T47D (cell line): ENCODE measurements around the gene BORCS5.
"Not testable (repeated sequence)": the region's sequence is repeated elsewhere in the genome, so short reads cannot be mapped to it uniquely, and the experiment has no call there.

Experiments used
- DNase-seq, 2 experiments: peaks; one replicate each; pipeline versions ENCODE4 v3.0.0 to v3.0.0-alpha.2; 2011 to 2012; ENCODE audit warnings: low read depth in 1 of 2, low spot score in 1 of 2
- JUND ChIP-seq: IDR thresholded peaks from 2 replicates; pipeline ENCODE4 v1.6.1; 2012; ENCODE audit warnings: low read depth
- in situ Hi-C: cut with HindIII; loops from 2 replicates; pipeline ENCODE4 v1.10.0; 2016; ENCODE audit warnings: low sequenced_read_pairs, low pct_unique_long_range_greater_than_20kb

The BORCS5 gene

DNA sequence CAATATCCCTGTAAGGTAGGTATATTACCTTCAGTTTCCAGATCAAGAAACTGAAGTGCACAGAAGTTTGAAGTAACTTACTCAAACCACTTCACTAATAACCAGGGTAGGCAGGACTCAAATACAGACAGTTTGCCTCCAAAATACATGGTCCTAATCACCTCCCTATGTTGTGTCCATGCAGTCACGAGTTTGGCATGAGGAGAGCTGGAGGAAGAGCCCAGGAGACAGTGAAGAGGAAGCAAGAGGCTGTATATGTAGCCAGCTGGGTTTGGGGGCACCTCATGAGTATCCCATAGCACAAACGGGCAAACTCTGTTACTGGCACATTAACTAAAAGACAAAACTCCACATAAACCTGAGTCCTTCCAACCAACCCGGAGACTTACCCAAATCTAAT lies 126.6 kb downstream of the BORCS5 start:
- TF ChIP-seq JUND, result no peak
- no peak for DNase-seq
- in situ Hi-C loops, result no loop called here

DNA sequence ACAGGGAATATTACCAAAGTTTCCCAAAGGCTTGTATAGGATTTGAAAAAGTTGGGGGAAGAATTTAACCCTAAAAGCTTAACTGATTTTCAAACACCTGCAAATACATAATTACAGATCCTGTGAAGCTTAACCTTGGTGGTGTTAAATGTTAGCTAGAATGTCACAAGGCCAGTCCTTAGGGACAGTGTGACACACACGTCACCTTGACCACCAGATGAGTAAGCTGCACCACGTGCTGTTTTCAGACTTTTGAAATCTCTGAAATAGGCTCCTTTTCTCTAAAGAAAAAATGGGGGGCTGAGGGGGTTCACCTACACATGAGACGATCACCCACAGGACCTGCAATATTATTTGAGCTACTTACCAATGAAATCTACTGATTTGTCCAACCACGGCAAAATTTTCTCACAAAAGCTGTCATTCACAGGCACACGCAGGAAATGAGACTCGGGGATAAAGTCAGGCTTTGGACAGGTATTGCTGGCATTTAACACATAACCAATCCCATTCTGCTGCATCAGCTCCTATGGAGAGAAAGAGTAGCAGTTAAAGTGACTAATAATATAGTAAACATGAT lies 129.9 kb downstream of the BORCS5 start:
- TF ChIP-seq JUND, result no peak
- no peak for DNase-seq
- in situ Hi-C loops, result no loop called here

DNA sequence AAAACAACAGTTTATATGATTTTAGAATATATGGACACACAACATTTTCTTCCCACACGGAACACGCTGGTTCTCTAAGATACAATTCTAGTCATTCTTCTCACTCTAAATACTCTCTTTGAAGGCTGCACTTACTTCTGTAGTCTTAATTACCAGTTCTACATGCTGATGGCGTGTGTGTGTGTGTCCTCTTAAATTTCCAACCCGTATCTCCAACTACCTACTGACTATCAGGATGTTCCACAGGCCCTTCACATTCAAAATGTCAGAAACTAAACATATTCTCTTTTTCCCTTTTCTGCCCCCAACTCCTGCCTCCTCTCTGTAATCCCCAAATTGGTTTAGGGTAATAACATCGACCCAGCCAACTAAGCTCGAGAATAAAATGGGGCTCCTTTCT lies 130.6 kb downstream of the BORCS5 start:
- no peak for TF ChIP-seq JUND
- in situ Hi-C loops, result no loop called here
- DNase-seq, result no peak

DNA sequence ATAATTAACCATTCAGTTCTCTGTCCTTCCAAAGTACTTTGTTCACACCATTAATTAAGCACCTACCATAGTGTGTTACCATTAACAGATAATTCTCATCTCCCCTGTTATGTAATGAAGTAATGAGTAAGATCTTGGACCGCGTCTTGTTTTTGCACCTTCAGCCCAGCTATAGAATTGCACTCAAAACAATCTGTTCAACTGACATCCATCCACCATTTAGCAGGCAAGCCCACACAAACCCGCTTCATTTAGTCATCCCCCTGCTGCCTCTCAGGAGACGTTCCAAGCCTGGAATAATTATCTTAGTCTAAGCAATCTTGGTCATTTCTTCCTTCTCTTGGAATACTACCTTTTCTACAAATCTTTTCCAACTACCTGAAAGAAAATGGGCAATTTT lies 131.4 kb downstream of the BORCS5 start:
- in situ Hi-C loops, result no loop called here
- DNase-seq, result no peak
- TF ChIP-seq JUND, result no peak

DNA sequence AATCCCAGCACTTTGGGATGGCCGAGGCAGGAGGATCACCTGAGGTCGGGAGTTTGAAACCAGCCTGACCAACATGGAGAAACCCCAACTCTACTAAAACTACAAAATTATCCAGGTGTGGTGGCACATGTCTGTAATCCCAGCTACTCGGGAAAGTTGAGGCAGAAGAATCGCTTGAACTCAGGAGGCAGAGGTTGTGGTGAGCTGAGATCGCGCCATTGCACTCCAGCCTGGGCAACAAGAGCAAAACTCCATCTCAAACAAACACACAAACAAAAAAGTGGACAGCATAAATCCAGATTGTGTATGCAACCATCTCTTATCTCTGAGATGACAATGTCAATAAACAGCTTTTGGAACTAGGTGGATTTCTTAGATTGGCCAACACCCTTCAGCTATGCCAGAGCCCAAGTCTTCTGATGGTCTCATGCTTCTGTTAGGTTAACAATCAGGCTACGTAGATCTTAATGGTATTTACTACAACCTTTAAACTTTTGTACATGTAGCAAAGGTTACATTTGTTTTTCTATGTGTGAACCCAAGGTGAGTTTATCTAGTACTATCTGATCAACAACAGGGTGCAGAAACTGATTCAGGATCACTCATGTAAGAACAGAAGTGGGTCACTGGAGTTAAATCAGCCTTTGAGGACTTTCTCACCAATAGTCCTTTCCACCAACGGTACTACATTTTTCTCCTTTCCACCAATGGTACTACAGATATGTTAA lies 132.1 kb downstream of the BORCS5 start:
- in situ Hi-C loops, result no loop called here

DNA sequence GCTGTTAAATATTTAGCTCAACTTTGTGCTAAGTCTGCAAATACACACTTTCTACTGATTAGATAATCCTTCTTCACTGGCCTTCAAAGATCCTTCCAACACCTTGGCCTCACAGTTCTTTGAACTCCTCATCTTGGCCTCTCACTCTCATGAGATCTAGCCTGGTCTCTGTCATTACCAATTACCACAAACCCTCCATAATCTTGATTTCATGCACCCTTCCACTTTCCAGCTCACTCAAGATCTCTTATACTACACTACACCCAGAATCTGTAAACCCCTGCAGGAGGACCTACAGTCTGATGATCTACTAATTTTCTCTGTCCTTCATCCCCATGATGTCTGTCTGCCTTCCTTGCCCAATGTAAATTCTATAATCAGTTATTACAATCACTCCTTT lies 134.7 kb downstream of the BORCS5 start:
- TF ChIP-seq JUND, result no peak
- in situ Hi-C loops, result no loop called here
- no peak for DNase-seq

More for the DNA sequence above, 132.1 kb downstream of the BORCS5 start:
- DNase-seq, result no peak
- TF ChIP-seq JUND, result no peak

DNA sequence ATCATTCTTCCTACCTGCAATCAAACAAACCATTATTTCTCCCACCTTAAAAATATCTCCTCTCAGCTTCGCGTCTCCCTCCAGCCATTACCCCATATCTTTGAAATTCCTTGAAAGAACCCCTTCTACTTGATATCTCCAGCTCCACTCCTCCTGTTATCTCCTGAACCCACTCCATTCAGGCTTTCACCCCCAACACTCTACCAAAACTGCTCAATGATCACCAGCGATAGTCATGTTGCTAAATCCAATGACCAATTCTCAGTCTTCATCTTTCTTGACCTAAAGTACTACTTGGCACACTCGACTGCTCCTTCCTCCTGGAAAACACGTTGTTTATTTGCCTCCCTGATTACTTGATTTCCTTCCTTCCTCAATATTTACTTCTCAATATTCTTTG lies 135.7 kb downstream of the BORCS5 start:
- no peak for TF ChIP-seq JUND
- in situ Hi-C loops, result no loop called here

DNA sequence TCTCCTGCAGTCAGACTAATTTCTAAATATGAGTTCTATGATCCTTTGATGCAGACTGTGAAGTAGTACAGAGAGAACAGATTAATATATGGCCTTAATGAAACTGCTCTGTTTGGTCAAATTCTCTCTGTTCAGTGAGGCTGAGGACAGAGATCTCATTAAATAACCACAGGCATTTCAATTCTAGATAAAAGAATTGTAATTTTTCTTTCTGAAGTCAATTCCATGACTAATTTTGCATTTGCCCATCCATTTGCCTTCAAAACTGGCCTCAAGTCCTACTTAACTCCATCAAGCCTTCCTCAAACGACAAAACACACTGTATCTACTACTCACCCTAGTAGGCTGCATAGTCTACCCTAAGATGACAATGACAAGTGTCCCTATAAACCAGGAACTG lies 138.7 kb downstream of the BORCS5 start:
- TF ChIP-seq JUND, result no peak
- in situ Hi-C loops, result no loop called here
- DNase-seq, result no peak

More for the DNA sequence above, 135.7 kb downstream of the BORCS5 start:
- DNase-seq, result no peak

DNA sequence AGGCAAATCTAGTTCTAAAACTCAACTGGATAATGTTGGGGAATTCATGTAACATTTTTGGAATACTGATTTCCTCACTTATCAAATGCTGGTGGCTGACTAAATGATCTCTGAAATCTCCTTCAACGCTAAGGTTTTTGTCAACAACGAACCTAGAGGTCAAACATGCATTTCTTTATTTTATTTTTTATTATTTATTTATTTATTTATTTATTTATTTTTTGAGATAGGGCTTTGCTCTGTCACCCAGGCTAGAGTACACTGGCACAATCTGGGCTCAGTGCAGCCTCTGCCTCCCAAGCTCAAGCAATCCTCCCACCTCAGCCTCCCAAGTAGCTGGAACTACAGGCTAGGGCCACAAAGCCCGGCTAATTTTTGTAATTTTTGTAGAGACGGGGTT lies 141.3 kb downstream of the BORCS5 start:
- TF ChIP-seq JUND, result no peak
- in situ Hi-C loops, result no loop called here
- no peak for DNase-seq

DNA sequence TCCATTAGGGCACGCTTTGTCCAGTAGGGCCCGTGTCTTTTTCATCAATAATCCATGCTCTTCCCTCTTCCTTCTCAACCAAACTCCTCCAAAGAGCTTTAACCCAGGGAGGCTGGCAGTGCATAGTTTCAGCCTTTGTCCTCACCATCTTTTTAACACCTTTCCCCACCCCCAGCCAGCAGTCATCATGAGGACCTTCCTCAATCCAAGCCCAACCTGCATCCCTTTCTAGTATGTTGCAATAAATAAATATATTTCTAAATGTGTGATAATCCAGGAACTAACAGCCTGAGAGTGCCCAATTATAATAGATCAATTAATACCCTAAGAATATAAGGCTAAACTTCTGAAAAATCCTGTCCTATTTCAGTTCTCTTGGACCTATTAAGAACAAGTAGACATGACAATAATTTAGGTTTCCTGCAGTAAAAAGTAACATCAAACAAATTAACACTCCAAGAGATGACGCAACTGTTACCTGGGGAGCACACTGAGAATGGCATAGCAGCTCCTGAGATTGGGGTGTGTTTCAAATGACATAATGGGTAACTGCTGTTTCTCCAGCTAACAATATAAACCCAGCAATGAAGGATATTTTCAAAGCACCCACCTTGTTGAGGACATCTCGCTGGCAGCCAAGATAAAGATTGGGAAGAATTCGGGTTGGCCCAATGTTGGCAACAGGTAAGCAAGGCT lies 143.2 kb downstream of the BORCS5 start:
- DNase-seq, result no peak
- no peak for TF ChIP-seq JUND
- in situ Hi-C loops, result no loop called here

DNA sequence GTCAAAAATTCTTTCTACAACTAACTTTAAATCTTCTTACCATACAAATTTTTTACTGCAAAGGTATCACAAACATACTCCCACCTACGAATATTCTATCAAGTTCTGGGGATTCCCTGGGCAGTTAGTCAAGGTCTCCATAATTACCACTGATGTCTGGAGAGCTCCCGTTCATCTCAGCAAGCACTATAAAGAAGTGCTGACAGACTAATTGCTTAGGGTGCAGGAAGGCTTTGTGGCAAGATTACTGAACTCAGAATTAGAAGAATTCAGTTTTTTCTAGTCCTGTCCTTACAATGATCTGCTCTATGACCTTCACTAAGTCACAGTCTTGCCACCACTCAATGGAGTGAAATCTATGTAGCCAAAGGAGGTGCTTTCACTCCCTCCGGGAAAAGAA lies 144.2 kb downstream of the BORCS5 start:
- in situ Hi-C loops, result no loop called here
- DNase-seq, result no peak
- TF ChIP-seq JUND, result no peak

DNA sequence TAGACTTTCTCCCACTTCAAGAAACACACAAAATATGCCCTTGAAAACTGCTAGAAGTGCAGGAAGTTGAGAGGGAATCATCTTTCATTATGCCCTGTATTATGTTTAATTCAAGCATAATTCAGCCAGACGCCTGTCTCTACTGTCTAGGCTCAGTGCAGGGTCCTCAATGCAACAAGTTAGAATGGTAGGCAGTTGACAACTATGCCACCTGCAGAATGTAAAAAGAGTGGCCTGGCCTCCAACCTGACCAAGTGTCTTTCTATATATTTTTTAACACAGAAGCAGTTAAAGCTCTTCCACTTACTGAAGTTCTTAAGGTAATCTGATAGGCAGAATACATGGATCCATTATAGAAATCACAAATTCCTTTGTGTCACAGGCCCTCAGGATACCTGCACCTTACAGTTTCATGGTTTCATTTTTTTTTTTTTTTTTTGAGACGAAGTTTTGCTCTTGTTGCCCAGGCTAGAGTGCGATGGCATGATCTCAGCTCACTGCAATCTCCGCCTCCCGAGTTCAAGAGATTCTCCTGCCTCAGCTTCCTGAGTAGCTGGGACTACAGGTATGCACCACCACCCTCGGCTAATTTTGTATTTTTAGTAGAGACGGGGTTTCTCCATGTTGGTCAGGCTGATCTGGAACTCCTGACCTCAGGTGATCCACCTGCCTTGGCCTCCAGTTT lies 145.4 kb downstream of the BORCS5 start:
- in situ Hi-C loops, DNase-seq: not testable (repeated sequence)

DNA sequence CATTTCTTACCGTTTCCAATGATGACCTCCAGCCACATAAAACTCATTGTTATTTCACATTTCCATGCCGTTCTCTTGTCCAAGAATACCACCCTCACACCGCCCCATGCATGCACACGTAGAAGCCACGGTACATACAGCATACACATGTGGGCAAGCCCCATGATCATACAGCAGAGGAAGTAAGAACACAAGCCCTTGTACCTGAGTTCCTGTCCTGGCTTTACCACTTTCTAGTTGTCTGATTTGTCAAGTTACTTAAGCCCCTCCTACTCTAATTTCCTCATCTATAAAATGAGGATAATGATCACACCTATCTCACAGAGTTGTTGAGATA lies 145.9 kb downstream of the BORCS5 start:
- no peak for DNase-seq
- no peak for TF ChIP-seq JUND
- in situ Hi-C loops, result no loop called here
